Measurements from ENCODE around the gene TAF1C. TPM values are rescaled to one million over a fixed set of nuclear protein-coding genes. Genes with fewer than 3 reads are reported as not detected.
"Not testable (repeated sequence)": the region's sequence is repeated elsewhere in the genome, so short reads cannot be mapped to it uniquely, and the experiment has no call there.

The TAF1C gene
- total RNA-seq, 1 experiment from 2014 or later: 39.8 TPM

- DNase-seq (ENCODE audit: low spot score): no peak
Observed at GRCh38 chr16:84212154-84212553, 25.3 kb upstream of the TAF1C start.

DNA sequence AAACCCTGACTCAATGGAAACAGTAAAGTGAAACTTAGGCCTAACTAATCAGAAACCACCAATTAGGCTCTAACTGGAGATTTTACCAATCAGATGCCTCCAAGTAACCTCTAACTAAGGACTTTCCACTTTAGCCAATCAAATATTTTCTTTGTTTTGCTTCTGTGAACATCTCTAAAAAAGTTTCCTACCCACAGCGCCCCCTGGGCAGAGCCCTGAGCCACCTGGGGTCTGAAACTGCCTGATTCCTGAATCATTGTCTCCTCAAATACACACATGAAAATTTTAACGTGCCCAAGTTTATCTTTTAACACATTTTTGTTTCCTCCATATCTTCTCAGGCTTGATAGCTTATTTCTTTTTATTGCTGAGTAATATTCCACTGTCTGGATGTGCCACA lies 23.1 kb upstream of the TAF1C start:
- no peak for DNase-seq (ENCODE audit: low spot score)

DNA sequence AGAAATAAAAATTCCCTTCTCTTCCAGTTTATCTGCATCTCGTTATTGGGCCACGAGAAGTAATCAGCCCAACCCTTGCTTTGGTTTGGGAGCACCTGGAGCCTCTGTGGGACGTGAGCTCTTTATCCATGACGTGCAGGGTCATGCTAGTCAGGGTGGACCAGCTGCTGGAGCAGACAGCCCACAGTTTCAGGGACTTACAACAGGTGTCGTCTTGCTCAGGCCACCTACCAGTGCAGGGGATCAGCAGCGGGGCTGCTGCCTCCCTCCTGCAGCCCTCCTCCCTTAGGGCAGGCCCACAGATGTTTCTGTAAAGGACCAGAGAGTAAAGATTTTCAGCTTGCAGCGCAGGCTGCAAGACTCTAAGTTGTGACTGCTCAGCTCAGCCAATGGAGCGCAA lies 21.0 kb upstream of the TAF1C start:
- no peak for DNase-seq (ENCODE audit: low spot score)

GRCh38 chr16:84207251-84207650 lies 20.4 kb upstream of the TAF1C start:
- DNase-seq (ENCODE audit: low spot score): no peak

DNA sequence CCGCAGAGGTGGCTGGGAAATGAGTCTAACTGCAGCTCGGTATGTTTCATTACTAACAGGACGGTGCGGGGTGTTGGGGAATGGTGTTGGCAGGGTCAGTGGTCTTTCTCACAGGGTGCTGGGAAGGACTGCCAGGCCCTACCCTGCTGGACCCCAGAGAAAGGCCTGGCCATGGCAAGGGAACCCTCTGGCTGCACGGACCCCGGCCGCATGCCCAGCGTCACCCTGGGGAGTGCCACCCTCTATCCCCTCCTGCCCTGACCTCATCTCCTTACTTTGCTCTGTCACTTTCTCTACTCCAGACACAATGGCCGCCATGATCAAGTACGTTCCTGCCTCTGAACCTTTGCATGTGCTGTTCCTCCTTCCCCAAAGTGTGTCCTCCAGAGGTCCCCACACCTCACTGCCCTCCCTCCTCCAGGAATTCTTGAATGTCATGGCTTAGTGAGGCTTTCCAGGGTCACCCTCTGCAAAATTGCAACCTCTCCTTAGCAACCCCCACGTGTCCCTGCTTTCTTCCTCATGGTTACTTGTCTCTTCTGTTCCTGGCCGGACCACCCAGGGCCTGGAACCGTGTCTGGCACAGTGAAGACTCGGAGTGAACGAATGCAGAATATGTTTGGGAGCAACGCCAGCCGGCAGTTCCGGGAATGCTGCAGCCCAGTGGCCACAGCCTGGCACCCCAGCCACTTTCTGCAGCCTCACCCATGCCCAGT lies 19.3 kb upstream of the TAF1C start:
- DNase-seq (ENCODE audit: low spot score): no peak

GRCh38 chr16:84205123-84205522 lies 18.3 kb upstream of the TAF1C start:
- DNase-seq (ENCODE audit: low spot score): not testable (repeated sequence)

GRCh38 chr16:84204551-84204950 lies 17.7 kb upstream of the TAF1C start:
- DNase-seq (ENCODE audit: low spot score): not testable (repeated sequence)

GRCh38 chr16:84199861-84200260 lies 13.0 kb upstream of the TAF1C start:
- no peak for DNase-seq (ENCODE audit: low spot score)

DNA sequence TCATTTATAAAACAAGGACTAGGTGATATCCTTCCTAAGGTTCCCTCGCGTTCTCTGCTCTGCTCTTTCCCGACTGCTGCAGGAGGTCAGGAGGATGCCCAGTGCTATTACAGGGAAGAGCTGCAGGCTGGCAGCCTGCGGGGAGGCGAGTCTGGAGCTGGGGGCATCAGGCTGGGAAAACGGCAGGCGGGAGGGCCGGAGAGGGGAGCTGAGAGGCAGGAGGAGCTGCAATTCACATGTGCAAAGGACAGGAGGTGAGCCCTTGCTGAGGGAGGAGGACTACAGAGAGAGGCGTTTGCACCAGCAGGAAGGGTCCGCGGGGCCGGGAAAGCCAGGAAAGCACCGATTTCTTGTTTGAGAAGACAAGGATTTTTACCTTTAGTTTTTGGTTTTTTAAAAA lies 12.2 kb upstream of the TAF1C start:
- DNase-seq (ENCODE audit: low spot score): no peak

- no peak for DNase-seq (ENCODE audit: low spot score)
Observed at GRCh38 chr16:84198401-84198800, 11.5 kb upstream of the TAF1C start.

- DNase-seq (ENCODE audit: low spot score): no peak
Observed at GRCh38 chr16:84197466-84198128, 10.7 kb upstream of the TAF1C start.

DNA sequence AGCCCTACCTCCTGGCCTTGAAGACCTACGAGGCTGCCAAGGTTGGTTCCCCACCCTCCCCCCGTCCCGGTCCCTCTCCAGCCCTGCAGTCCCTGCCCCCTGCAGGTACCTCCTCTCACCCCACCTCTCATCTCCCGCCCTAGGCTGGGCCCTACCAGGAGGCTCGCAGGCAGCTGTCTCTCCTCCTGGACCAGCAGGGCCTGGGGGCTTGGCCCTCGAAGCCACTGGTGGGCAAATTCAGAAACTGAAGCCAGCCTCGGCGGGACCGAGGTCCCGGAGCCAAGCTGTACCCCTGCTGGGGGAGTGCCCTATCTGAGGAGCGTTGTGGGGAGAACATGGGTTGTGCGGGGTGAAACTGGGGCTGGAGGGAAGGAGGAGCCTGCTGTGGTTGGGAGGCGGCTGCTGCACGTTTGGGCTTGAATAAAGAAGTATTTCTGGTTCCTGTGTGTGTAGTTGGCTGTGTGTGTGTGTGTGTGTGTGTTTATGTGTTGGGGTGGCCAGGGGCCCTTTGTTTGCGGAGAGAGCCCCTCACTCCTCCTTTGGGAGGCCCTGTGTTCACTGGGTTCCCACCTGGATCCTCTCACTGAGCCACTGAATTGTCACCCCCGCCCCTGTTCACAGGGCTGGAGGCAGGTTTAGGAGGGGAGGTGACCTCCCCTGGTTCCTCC lies 10.0 kb upstream of the TAF1C start:
- DNase-seq (ENCODE audit: low spot score): no peak

- no peak for DNase-seq (ENCODE audit: low spot score)
Observed at GRCh38 chr16:84196101-84196500, 9.2 kb upstream of the TAF1C start.

GRCh38 chr16:84195201-84196093 lies 8.6 kb upstream of the TAF1C start:
- no peak for DNase-seq (ENCODE audit: low spot score)

DNA sequence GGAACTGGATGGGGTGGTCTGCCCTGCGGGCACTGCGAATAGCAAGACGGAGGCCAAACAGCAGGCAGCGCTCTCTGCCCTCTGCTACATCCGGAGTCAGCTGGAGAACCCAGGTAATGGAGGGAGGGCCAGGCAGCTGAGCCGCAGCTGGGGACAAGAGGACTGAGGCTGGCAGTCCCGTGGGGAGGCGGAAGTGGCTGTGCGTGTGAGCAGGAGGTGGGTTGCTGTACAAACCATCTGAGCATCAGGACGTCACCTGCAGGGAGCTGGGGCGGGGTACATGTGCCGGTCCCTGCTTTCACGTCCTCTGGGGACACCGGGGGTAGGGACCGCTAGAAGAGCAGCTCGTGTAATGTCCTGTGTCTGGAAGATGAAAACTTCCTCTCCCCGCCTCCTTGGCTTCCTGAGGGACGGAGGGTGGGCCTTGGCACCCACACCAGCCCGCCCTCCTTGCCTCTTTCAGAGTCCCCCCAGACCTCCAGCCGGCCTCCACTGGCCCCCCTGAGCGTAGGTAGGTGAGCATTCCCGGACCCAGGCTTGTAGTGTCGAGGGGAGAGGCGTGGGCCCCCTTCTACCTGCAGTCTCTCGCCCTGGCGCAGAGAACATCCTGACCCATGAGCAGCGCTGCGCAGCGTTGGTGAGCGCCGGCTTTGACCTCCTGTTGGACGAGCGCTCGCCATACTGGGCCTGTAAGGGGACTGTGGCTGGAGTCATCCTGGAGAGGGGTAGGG lies 7.8 kb upstream of the TAF1C start:
- DNase-seq (ENCODE audit: low spot score): no peak

DNA sequence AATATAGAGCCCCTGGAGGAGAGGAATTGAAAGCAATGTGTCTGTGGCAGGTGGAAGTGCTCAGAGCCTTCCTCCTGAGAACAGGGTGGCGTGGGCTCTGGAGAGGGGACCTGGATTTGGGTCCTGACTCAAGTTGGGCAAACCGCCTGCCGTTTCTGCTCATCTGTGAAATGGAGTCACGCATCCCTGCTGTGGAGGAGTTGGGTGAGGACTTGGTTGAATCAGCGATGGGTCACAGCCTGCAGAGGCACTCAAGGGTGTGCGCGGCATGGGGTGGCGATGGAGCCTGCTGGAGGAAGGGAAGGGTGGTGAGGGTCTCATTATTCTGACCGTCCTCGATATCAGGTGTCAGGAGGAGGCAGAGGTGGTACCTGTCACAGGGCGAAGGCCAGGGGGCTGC lies 7.2 kb upstream of the TAF1C start:
- no peak for DNase-seq (ENCODE audit: low spot score)

- no peak for DNase-seq (ENCODE audit: low spot score)
Observed at GRCh38 chr16:84193480-84193879, 6.6 kb upstream of the TAF1C start.

- DNase-seq (ENCODE audit: low spot score): no peak
Observed at GRCh38 chr16:84191466-84191865, 4.6 kb upstream of the TAF1C start.

DNA sequence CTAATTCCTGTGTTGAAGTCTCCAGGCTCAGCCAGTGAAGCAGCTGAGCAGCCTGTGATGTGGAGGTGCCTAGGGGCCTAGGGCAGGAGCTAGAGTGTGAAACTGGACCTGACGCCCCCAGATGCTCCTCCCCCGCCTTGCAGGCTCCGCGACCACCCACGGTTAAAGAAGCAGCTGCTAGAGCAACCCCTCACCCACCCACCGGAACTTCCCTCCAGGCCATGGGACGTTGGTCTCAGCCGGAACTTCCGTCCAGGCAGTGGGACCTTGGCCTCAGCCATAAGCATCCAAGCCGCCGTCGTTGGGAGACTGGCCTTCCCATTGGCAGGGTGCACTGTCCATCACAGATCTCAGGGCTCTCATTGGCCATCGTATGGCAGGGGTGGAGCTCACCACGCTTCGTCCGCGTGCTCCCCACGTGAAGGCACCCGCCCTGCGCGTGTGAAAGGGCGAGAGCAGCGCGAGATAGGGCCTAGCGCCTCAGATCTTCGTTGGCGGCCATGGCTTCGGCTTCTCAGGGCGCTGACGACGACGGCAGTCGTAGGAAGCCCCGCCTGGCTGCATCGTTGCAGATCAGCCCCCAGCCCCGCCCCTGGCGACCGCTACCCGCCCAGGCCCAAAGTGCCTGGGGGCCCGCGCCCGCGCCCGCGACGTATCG lies 4.0 kb upstream of the TAF1C start, which contains the start of gene ADAD2:
Gene ADAD2 (plus strand): TSS at position 427 of the 658 bp plus-strand sequence. CDS start 74 bp downstream, at position 501.
- DNase-seq (ENCODE audit: low spot score): no peak

GRCh38 chr16:84184775-84185174 lies 2.1 kb downstream of the TAF1C start:
- DNase-seq (ENCODE audit: low spot score): no peak

All from HT-29 (cell line).